GM12873 (cell line): ENCODE data around the gene NTM.

Experiments used
- TF ChIP-seq, protein P1 (sequence below): IDR thresholded peaks from 2 replicates; pipeline ENCODE4 v1.5.1; 2012; ENCODE audit warnings: low read depth, mild to moderate bottlenecking, moderate library complexity, low read length, control low read depth; ENCODE audit not compliant: insufficient read depth; ENCODE audit errors: missing control alignments

NTM gene

DNA sequence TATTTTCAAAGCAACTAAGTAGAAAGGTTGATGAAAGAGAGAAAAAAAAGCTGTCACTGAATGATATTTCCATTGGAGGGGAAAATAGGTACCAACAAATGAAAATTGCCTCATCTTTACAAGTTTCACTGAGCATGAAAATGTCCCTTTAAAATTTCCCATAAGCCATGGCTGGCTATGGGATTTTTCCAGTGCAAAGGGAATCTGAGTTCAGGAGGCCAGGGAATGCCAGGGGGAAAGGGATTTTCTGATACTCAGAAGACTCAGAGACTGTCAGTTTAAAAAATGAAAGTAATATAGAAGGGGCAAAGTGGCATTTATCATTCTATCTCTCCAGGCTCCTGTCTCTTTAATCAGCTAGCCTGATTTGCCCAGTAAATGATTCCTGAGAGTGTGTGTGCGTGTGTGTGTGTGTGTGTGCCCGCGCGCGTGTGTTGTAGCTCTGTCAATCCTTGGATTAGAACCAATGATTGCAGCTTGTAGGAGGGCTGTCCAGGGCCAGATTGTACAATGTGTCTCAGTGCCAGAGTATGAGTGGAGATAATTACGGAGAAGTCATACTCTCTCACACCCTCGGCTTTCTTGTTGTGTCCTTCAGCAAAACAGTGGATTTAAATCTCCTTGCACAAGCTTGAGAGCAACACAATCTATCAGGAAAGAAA, at the start of gene NTM:
NTM (plus strand) TSS at position 526 of the 662 bp plus-strand sequence.
- TF ChIP-seq, protein P1, sequence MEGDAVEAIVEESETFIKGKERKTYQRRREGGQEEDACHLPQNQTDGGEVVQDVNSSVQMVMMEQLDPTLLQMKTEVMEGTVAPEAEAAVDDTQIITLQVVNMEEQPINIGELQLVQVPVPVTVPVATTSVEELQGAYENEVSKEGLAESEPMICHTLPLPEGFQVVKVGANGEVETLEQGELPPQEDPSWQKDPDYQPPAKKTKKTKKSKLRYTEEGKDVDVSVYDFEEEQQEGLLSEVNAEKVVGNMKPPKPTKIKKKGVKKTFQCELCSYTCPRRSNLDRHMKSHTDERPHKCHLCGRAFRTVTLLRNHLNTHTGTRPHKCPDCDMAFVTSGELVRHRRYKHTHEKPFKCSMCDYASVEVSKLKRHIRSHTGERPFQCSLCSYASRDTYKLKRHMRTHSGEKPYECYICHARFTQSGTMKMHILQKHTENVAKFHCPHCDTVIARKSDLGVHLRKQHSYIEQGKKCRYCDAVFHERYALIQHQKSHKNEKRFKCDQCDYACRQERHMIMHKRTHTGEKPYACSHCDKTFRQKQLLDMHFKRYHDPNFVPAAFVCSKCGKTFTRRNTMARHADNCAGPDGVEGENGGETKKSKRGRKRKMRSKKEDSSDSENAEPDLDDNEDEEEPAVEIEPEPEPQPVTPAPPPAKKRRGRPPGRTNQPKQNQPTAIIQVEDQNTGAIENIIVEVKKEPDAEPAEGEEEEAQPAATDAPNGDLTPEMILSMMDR, result no peak

DNA sequence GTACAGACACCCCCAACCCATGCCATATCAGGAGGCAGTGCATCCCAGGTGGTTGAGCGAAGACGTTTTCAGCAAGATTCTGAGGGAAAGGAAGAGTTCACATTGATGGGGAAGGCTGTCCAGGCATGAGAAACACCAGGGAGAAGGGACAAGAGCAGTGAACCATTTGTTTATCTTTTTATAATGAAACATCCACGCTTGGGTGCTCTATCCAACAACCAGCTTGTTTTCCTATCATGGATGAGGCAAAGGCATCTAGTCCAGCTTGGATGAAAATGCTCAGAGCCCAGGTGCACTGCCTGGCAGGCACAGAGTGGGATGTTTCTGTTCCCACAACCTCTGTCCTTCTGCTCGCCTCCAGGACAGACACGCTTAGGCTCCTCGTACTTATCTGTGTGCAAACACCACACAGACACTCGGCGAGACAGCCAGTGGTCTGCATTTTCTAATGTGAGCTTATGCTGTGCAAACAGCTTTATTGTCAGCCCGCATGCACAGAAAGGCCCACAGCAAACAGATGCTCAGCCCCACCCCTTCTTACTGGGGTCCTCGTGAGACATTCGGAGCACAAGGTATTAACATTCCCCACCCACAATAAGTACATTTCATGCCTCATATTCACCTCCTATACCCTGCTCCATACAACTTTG, 45.4 kb upstream of the NTM start:
- TF ChIP-seq, protein P1, result no peak

DNA sequence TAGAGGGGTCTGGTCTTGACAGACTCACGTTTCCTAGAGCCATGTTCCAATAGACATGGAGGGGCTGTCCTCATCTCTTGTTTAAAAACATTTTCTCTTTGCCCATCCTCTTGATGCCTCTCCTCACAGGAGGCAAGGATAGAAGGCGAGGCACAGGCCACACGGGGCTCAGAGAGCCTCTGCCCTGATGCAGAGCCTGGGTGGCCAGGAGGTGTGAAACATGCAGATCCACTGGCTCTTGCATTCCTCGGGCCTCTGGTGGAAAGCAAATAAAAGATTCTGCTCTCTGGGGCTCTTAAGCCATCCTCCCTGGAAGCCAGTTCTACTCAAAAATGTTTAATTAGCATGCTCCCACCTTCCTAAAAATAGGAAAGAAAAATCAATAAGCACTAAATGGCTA, 43.6 kb upstream of the NTM start:
- TF ChIP-seq, protein P1, result no peak

DNA sequence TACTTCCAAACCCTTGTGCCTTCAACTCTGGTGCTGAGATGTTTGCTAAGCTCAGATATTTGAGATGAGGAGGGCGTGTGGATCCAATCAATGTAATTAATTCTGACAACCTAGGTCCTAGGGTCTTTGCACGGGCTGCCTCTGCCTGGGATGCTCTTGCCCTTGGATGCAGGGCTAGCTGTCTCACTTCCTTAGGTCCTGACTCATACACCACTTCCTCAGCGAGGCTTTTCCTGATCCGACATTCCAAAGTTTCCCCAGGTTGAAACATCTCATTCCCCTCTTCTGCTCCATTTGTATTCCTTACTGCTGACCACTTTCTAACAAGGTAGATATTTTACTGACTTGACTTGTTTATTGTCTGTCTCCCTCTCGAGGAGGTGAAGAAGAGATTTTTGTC, 43.0 kb upstream of the NTM start:
- TF ChIP-seq, protein P1, result no peak

DNA sequence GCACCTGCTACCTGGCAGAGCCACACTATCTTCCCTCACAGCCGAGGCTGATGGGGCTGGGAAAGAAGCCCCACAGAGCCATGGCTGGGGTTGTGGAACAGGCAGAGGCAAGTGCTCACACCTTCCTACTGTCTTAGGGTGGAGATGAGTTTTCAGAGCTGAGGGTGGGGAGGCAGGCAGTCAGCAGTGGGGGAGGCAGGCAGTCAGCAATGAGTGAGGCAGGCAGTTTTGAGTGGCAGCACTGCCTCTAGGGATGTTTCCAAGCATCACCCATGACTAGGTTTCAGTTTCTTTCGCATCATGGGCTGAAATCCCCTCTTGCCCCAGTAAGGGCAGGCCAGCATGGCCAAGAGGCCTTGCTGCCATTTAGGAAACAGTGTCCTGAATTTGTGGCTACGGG, 41.6 kb upstream of the NTM start:
- TF ChIP-seq, protein P1, result no peak

DNA sequence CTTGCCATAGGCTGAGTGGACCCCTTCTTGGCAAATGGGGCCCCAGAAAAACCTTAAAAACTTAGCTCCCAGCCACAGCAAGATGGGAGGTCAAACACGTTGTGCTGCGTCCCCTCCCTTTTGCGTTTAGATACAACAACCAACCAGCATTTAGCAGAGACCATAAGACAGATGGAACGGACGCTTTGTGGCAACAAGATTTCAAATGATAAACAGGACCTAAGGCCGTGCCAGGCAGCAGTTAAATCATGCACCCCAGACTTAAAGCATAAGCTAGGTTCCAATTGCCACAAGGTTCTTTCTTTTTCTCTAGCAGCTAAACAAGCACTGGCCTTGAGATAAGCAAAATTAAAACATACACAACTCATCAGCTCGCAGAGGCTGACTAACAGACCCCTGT, 39.4 kb upstream of the NTM start:
- TF ChIP-seq, protein P1, result no peak

DNA sequence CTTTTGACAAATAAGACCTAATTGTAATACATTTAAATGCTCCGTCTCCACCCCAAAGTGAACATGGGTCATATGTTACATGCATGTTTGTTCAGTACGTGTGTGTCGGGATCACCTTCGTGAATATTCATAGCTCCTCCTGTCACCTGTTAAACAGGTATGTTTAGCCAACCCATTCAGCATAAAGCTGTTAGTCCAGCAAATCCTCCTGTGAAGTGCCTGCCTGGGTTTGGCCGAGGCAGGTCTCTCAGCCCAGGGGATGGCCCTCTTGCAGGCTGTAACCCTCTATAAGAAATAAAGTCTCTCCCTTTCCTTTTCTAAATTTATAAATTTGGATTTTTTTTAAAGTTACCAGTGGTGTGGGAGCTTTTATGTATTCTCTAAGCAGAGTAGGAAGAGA, 38.9 kb upstream of the NTM start:
- TF ChIP-seq, protein P1, result no peak
